Ascending aorta (tissue), 2 donors: ENCODE measurements around the gene CALR3. TPM values are rescaled to one million over a fixed set of nuclear protein-coding genes. Genes with fewer than 3 reads are reported as not detected.
A peak's percentile ranks its signal among the peaks of the same experiment; 100 is the strongest.

Experiments used
- DNase-seq, 2 donors: peaks; one replicate each; pipeline ENCODE4 v3.0.0-alpha.2; 2019; ENCODE audit warnings: low spot score in 2 of 2
- H3K27ac ChIP-seq, 2 donors: fragments of 200-600 bp; sonication (generic); one replicate each; pipeline ENCODE4 v1.5.1; 2016 to 2017; ENCODE audit warnings: mild to moderate bottlenecking in 1 of 2
- H3K27me3 ChIP-seq: fragments of 200-600 bp; sonication (generic); one replicate; pipeline ENCODE4 v1.5.1; 2017
- H3K36me3 ChIP-seq, 2 donors: fragments of 200-600 bp; sonication (generic); one replicate each; pipeline ENCODE4 v1.5.1; 2016
- H3K4me1 ChIP-seq, 2 donors: fragments of 200-600 bp; sonication (generic); one replicate each; pipeline ENCODE4 v1.5.1; 2016 to 2017; ENCODE audit warnings: mild to moderate bottlenecking in 1 of 2
- H3K4me3 ChIP-seq, 2 donors: fragments of 200-600 bp; sonication (generic); one replicate each; pipeline ENCODE4 v1.5.1; 2016 to 2017; ENCODE audit warnings: mild to moderate bottlenecking in 1 of 2
- H3K9me3 ChIP-seq, 2 donors: fragments of 200-600 bp; sonication (generic); one replicate each; pipeline ENCODE4 v1.5.1; 2016
- intact Hi-C: fragments of 100-400 bp; cut with DNase I; formaldehyde crosslinking; loops from one replicate; pipeline ENCODE4 v1.15.1; 2023
- total RNA-seq: library from RNA; depleted of rRNA; stranded (reverse); fragments of >200 nt; gene quantifications from one replicate; pipeline ENCODE4 v1.1.0, GENCODE V29; 2016
- TF ChIP-seq, protein P1 (sequence below), 3 experiments: fragments of 200-600 bp in 2 of 3; fragments of 450-650 bp in 1 of 3; sonication (generic) in 2 of 3; IDR thresholded peaks; one replicate each; pipeline ENCODE4 v1.5.1; 2016 to 2019; ENCODE audit warnings: antibody characterized with exemption in 3 of 3, mild to moderate bottlenecking in 1 of 3, moderate library complexity in 1 of 3

The CALR3 gene
- total RNA-seq, 1 donor from 2014 or later = not detected

DNA sequence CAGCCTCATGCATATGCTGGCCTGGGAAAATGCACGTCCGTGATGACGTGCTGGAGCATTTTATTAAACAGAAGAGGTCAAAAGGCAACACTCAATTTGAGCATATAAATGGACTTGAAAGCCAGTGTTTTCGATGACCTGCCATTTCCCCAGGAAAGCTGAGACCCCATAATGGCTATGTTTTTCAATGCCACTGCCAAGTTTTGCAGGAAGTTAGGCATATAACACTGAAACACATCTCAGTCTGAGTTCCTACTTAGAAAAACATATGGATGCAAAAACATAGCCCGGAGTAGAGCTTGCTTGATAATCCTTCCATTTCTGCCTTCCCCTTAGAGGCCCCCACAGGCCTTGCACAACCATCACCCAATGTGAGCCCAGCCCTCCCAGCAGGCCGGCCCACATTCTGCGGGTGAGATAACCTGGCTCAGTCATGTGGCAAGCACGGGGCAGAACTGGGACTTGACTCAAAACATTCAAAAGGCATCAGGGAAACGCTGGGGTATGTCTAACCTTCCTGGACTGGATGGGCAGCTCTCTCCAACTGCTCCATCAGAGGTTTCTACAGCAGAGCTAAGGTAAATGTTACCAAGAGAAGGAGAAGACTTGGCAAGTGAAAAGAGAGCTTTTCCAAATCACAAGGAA lies 49.1 kb downstream of the CALR3 start:
- TF ChIP-seq, protein P1, sequence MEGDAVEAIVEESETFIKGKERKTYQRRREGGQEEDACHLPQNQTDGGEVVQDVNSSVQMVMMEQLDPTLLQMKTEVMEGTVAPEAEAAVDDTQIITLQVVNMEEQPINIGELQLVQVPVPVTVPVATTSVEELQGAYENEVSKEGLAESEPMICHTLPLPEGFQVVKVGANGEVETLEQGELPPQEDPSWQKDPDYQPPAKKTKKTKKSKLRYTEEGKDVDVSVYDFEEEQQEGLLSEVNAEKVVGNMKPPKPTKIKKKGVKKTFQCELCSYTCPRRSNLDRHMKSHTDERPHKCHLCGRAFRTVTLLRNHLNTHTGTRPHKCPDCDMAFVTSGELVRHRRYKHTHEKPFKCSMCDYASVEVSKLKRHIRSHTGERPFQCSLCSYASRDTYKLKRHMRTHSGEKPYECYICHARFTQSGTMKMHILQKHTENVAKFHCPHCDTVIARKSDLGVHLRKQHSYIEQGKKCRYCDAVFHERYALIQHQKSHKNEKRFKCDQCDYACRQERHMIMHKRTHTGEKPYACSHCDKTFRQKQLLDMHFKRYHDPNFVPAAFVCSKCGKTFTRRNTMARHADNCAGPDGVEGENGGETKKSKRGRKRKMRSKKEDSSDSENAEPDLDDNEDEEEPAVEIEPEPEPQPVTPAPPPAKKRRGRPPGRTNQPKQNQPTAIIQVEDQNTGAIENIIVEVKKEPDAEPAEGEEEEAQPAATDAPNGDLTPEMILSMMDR (IDR thresholded peaks at IDR 0.05) = no peak
- Histone ChIP-seq H3K4me3 (no peak overlapping the region), H3K27me3 (no peaks in the 10 kb centered on the region), H3K4me1 (peaks cover 5 to 9% of the 10 kb centered on the region in 2 donors), H3K9me3 (no peaks in the 10 kb centered on the region), H3K27ac (peak overlapping the region; percentile 26 to 38), H3K36me3 (no peaks in the 10 kb centered on the region)
- DNase-seq = peak; percentile 51 to 82
- intact Hi-C loops = no loop called here

- no peaks in the 10 kb centered on the region for H3K27me3 ChIP-seq
- H3K36me3 ChIP-seq = peaks cover 0 to 5% of the 10 kb centered on the region in 2 donors
- H3K4me1 ChIP-seq = peaks cover 5 to 9% of the 10 kb centered on the region in 2 donors
- H3K27ac ChIP-seq = peak overlapping the region; percentile 12 to 38
- TF ChIP-seq, protein P1 (IDR thresholded peaks at IDR 0.05) = no peak
- H3K4me3 ChIP-seq = no peak overlapping the region
- no peak for DNase-seq
- intact Hi-C loops = no loop called here
- H3K9me3 ChIP-seq = no peaks in the 10 kb centered on the region
Measured at GRCh38 chr19:16446108-16446723, 49.8 kb downstream of the CALR3 start.

GRCh38 chr19:16445238-16446107 lies 50.5 kb downstream of the CALR3 start:
- intact Hi-C loops = no loop called here
- H3K9me3 ChIP-seq = no peaks in the 10 kb centered on the region
- no peaks in the 10 kb centered on the region for H3K27me3 ChIP-seq
- TF ChIP-seq, protein P1 (IDR thresholded peaks at IDR 0.05) = no peak
- no peak overlapping the region for H3K4me3 ChIP-seq
- no peak for DNase-seq
- H3K36me3 ChIP-seq = peaks cover 0 to 12% of the 10 kb centered on the region in 2 donors
- H3K27ac ChIP-seq = no peak overlapping the region
- H3K4me1 ChIP-seq = peaks cover 5 to 9% of the 10 kb centered on the region in 2 donors

DNA sequence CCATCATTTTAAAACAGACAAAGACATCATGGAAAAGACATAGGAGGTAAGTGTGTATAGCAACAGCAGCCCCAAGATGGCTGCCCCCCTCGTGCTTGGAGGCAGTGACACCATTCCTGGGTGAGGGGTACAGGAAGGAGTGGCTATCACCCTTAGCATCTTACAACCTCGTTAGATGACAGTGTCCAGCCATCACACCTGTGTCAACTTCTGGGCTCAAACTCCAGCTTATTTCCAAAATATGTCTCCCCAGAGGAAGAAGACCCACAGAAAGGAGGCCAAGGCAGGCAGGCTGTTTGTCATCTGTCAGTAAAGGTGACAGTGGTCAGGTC lies 51.7 kb downstream of the CALR3 start:
- Histone ChIP-seq H3K27me3 (no peaks in the 10 kb centered on the region), H3K36me3 (peaks cover 0 to 17% of the 10 kb centered on the region in 2 donors), H3K4me1 (peaks cover 5 to 9% of the 10 kb centered on the region in 2 donors), H3K4me3 (no peak overlapping the region), H3K9me3 (no peaks in the 10 kb centered on the region), H3K27ac (no peak overlapping the region)
- no peak for DNase-seq
- intact Hi-C loops = no loop called here
- TF ChIP-seq, protein P1 (IDR thresholded peaks at IDR 0.05) = no peak

- DNase-seq = no peak
- Histone ChIP-seq H3K27me3 (no peaks in the 10 kb centered on the region), H3K27ac (no peak overlapping the region), H3K36me3 (peaks cover 0 to 17% of the 10 kb centered on the region in 2 donors), H3K4me1 (peaks cover 5 to 9% of the 10 kb centered on the region in 2 donors), H3K9me3 (no peaks in the 10 kb centered on the region), H3K4me3 (no peak overlapping the region)
- TF ChIP-seq, protein P1 (IDR thresholded peaks at IDR 0.05) = no peak
- intact Hi-C loops = no loop called here
Measured at GRCh38 chr19:16442386-16443276, 53.3 kb downstream of the CALR3 start.
